ENCODE results near the gene SMIM24.

DNA sequence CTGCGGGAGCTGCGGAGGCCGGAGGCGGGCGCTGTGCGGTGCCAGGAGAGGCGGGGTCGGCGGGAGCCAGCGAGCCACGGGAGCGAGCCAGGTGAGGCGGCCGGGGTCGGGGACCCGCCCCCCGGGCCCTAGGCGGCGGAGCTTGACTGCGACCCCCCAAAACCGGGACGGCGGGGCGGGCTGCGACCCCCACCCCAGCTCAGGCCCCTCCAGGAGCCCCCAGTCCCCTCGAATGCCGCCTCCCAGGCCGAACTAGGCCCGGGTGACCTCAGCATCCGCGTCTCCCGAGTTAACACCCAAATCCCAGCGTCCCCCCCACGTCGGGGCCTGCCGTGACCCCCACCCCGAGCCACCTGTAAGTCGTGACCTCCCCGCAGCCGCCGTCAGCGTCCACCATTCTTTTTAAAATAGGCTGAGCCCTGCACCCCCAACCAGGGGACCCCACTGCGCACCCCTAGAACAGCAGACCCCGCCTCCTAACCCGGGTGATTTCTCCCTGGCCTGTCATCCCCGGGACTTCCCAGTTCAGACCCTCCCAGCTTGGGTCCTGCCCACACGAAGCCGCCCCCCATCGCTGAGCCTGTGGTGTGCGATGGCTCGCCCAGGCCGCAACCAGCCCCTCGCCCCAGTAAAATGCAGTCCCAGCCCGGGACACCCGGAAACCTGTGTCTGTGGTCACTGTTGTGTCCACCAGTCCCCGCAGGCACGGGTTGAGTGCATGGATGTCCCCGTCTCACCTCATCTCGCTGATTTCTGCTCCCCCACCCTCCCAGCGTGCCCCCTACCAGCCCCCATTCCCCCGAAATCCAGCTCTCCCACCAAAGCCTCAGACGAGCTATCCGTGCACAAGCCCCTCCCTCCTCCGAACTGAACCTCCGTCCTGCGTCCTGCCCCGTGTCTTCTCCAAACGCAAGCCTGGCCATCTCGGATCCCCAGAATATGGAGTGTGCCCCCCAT is 26.3 kb upstream of the SMIM24 start:
- TF ChIP-seq CTCF (IDR thresholded peaks at IDR 0.05; ENCODE audit: insufficient read depth, low read length, poor library complexity, severe bottlenecking) (no peak), EZH2phosphoT487 (conservative IDR thresholded peaks at IDR 0.05; ENCODE audit: low read length) (no peak)

All from SU-DHL-6 (cell line).